Gastroesophageal sphincter (tissue), 3 donors: ENCODE data around the gene PCYT1A.

Experiments
- CTCF ChIP-seq, 4 experiments: fragments of 200-600 bp in 2 of 4; fragments of 450-650 bp in 2 of 4; sonication (generic) in 1 of 4; IDR thresholded peaks; one replicate each; pipeline ENCODE4 v1.5.1; 2017 to 2019; ENCODE audit warnings: antibody characterized with exemption in 4 of 4, mild to moderate bottlenecking in 2 of 4, moderate library complexity in 2 of 4
- POLR2A ChIP-seq, 2 donors: fragments of 450-650 bp; IDR thresholded peaks; one replicate each; pipeline ENCODE4 v1.6.1; 2017; ENCODE audit warnings: antibody characterized with exemption in 2 of 2, mild to moderate bottlenecking in 2 of 2, moderate library complexity in 1 of 2
- POLR2AphosphoS5 ChIP-seq: sonication (generic); formaldehyde crosslinking; IDR thresholded peaks from one replicate; pipeline ENCODE4 v1.6.1; 2017; ENCODE audit warnings: antibody characterized with exemption

- TF ChIP-seq POLR2A (IDR thresholded peaks at IDR 0.05) (no peak), CTCF (IDR thresholded peaks at IDR 0.05) (no peak), POLR2AphosphoS5 (no peak)
Observed at GRCh38 chr3:196274585-196274984, 12.9 kb downstream of the PCYT1A start.
